HepG2 (cell line): ENCODE results near the gene PSPH. TPM values are rescaled to one million over a fixed set of nuclear protein-coding genes. Genes with fewer than 3 reads are reported as not detected.

Experiments used
- ATAC-seq: fragments of 200-7000 bp; cut with Tn5 transposase; 3 replicates; pipeline ENCODE4 v1.9.1; 2020; ENCODE audit warnings: mild to moderate bottlenecking, moderate library complexity
- BruUV-seq: library from RNA; stranded (reverse); fragments of 400-500 nt; replicated peaks from 2 replicates; lab custom pipeline; 2021; lab: Mats Ljungman, UMichigan
- CTCF ChIA-PET: fragments of 300-600 bp; formaldehyde crosslinking; extraction: SDS; loops from one replicate; lab custom pipeline; 2021; ENCODE audit warnings: low total read pairs, inconsistent platforms, low intra/inter-chr PET ratio; lab: Yijun Ruan, JAX
- POLR2A ChIA-PET: fragments of 350-600 bp; sonication (Branson Sonifier 250); formaldehyde crosslinking; loops from one replicate; lab custom pipeline; 2020; ENCODE audit warnings: antibody characterized with exemption, inconsistent platforms; lab: Yijun Ruan, JAX
- DNase-seq: peaks from one replicate; pipeline ENCODE4 v3.0.0-alpha.2; 2015; ENCODE audit warnings: low spot score
- FAIRE-seq: peaks from 3 replicates; lab custom pipeline; 2011; peaks lifted over from hg19 to GRCh38; lab: Jason Lieb, UNC
- H2AFZ ChIP-seq: one replicate; pipeline ENCODE4 v1.6.1; 2011; ENCODE audit warnings: low read length, inconsistent platforms
- H3K27ac ChIP-seq: fragments of 300-600 bp; 3 replicates; pipeline ENCODE4 v1.8.0; 2011; ENCODE audit warnings: mixed run types, mild to moderate bottlenecking, mixed read lengths, low read length, inconsistent platforms; ENCODE audit not compliant: insufficient read depth; ENCODE audit errors: extremely low read length
- H3K27me3 ChIP-seq, 2 experiments: fragments of 200-600 bp in 1 of 2; 2 replicates in 1 of 2; 3 replicates in 1 of 2; pipeline versions ENCODE4 v1.6.0 to v1.8.0; 2011; ENCODE audit warnings: low read length in 2 of 2, mild to moderate bottlenecking in 2 of 2, moderate library complexity in 2 of 2, inconsistent platforms in 1 of 2; ENCODE audit not compliant: insufficient read depth in 2 of 2, control insufficient read depth in 1 of 2
- H3K36me3 ChIP-seq, 2 experiments: fragments of 200-600 bp in 1 of 2; replicated peaks in 1 of 2; 2 replicates in 1 of 2; 3 replicates in 1 of 2; pipeline versions ENCODE4 v1.5.1 to v1.8.0; 2011; ENCODE audit warnings: low read length in 2 of 2, inconsistent platforms in 1 of 2; ENCODE audit not compliant: insufficient read depth in 2 of 2, control insufficient read depth in 1 of 2
- H3K4me1 ChIP-seq: 2 replicates; pipeline ENCODE4 v1.5.1; 2012; ENCODE audit warnings: low read length, inconsistent platforms; ENCODE audit not compliant: insufficient read depth
- H3K4me2 ChIP-seq: 2 replicates; pipeline ENCODE4 v1.6.0; 2011; ENCODE audit warnings: low read depth, low read length, inconsistent platforms
- H3K4me3 ChIP-seq, 3 experiments: fragments of 200-600 bp in 1 of 3; sonication (generic), shearing (Covaris generic) in 1 of 3; replicated peaks in 1 of 3; 2 replicates each; pipeline ENCODE4 v1.5.1; 2011 to 2016; ENCODE audit warnings: low read length in 3 of 3, inconsistent platforms in 2 of 3, low read depth in 2 of 3, mild to moderate bottlenecking in 2 of 3, control low read depth in 1 of 3, mixed read lengths in 1 of 3; ENCODE audit not compliant: insufficient read depth in 1 of 3
- H3K79me2 ChIP-seq: one replicate; pipeline ENCODE4 v1.6.1; 2011; ENCODE audit warnings: low read length, inconsistent platforms; ENCODE audit not compliant: insufficient read depth
- H3K9ac ChIP-seq: 2 replicates; pipeline ENCODE4 v1.6.0; 2011; ENCODE audit warnings: mild to moderate bottlenecking, low read depth, low read length, inconsistent platforms; ENCODE audit not compliant: insufficient read depth
- H3K9me3 ChIP-seq: 2 replicates; pipeline ENCODE4 v1.5.1; 2012; ENCODE audit warnings: mild to moderate bottlenecking, low read length
- H4K20me1 ChIP-seq: 2 replicates; pipeline ENCODE4 v1.6.0; 2011; ENCODE audit warnings: inconsistent platforms, mild to moderate bottlenecking, low read length, moderate library complexity; ENCODE audit not compliant: insufficient read depth
- AHDC1 ChIP-seq: sonication (generic); formaldehyde crosslinking; IDR thresholded peaks from 2 replicates; pipeline ENCODE4 v1.5.1; 2020; ENCODE audit warnings: mild to moderate bottlenecking, missing genetic modification reagents, borderline replicate concordance
- CBX2 ChIP-seq, 2 experiments: fragments of 200-600 bp in 1 of 2; sonication (generic); formaldehyde crosslinking in 1 of 2; IDR thresholded peaks; 2 replicates each; pipeline versions ENCODE4 v1.7.0 to v1.8.1; 2018 to 2022; ENCODE audit warnings: low read depth in 2 of 2, low read length in 1 of 2, mild to moderate bottlenecking in 1 of 2, missing genetic modification reagents in 1 of 2
- FOXO4 ChIP-seq: sonication (generic); formaldehyde crosslinking; conservative IDR thresholded peaks from 2 replicates; pipeline ENCODE4 v1.8.1; 2023; ENCODE audit warnings: missing genetic modification reagents
- IKZF5 ChIP-seq: IDR thresholded peaks from 2 replicates; pipeline ENCODE4 v1.6.1; 2018; ENCODE audit warnings: missing genetic modification reagents, mild to moderate bottlenecking, missing compliant biosample characterization
- POLR2A ChIP-seq, 2 experiments: IDR thresholded peaks; 2 replicates each; pipeline ENCODE4 v1.6.1; 2011; ENCODE audit warnings: low read depth in 2 of 2, low read length in 2 of 2, mild to moderate bottlenecking in 1 of 2, moderate library complexity in 1 of 2; ENCODE audit not compliant: insufficient read depth in 1 of 2
- RBFOX2 ChIP-seq: fragments of 200-400 bp; formaldehyde crosslinking; IDR thresholded peaks from 2 replicates; pipeline ENCODE4 v1.6.1; 2017; ENCODE audit warnings: low read depth, mild to moderate bottlenecking, low read length
- SNAPC2 ChIP-seq: sonication (generic); formaldehyde crosslinking; IDR thresholded peaks from 2 replicates; pipeline ENCODE4 v1.8.1; 2022; ENCODE audit warnings: mild to moderate bottlenecking, missing genetic modification reagents
- ZBTB38 ChIP-seq: sonication (generic); formaldehyde crosslinking; IDR thresholded peaks from 2 replicates; pipeline ENCODE4 v1.5.1; 2020; ENCODE audit warnings: mild to moderate bottlenecking, missing genetic modification reagents
- ZMYM3 ChIP-seq: sonication (generic); formaldehyde crosslinking; IDR thresholded peaks from 2 replicates; pipeline ENCODE4 v1.5.1; 2020; ENCODE audit warnings: mild to moderate bottlenecking, missing genetic modification reagents
- ZNF501 ChIP-seq: sonication (generic); formaldehyde crosslinking; IDR thresholded peaks from 2 replicates; pipeline ENCODE4 v1.5.1; 2020; ENCODE audit warnings: mild to moderate bottlenecking, moderate library complexity, missing genetic modification reagents
- ZNF615 ChIP-seq: sonication (generic); formaldehyde crosslinking; IDR thresholded peaks from 2 replicates; pipeline ENCODE4 v1.5.0; 2020; ENCODE audit warnings: mild to moderate bottlenecking, missing genetic modification reagents, borderline replicate concordance
- ZNF878 ChIP-seq: sonication (generic); formaldehyde crosslinking; IDR thresholded peaks from 2 replicates; pipeline ENCODE4 v1.8.1; 2023; ENCODE audit warnings: mild to moderate bottlenecking, missing genetic modification reagents, moderate library complexity
- WGBS: methylation state at CpG from one replicate; pipeline ENCODE4 v1.1.6; 2017; ENCODE audit warnings: low lambda C conversion rate; 5-methylcytosine and 5-hydroxymethylcytosine counted together
- in situ Hi-C: cut with HindIII; loops from 2 replicates; pipeline ENCODE4 v1.10.0; 2017; ENCODE audit warnings: low pct_unique_long_range_greater_than_20kb; ENCODE audit not compliant: extremely low pct_ligation_motif_present
- intact Hi-C: fragments of 100-400 bp; cut with micrococcal nuclease; formaldehyde crosslinking; loops from one replicate; pipeline ENCODE4 v1.10.0; 2022; ENCODE audit not compliant: unreplicated experiment
- polyA plus RNA-seq, 8 experiments: library from polyadenylated mRNA; depleted of rRNA in 3 of 8; stranded (reverse) in 7 of 8; unstranded in 1 of 8; fragments of >200 nt; fragmentation: Illumina TruSeq in 4 of 8; extraction: Trizol in 4 of 8; gene quantifications; 2 replicates each; pipeline versions ENCODE4 v1.2.1 to v1.2.3, GENCODE V29; 2011 to 2016; ENCODE audit warnings: low read depth in 4 of 8, missing spikeins in 1 of 8, mixed read lengths in 1 of 8; ENCODE audit not compliant: insufficient read depth in 1 of 8
- total RNA-seq, 5 experiments: library from RNA; depleted of rRNA; stranded (reverse); fragments of >200 nt; fragmentation: Illumina TruSeq; extraction: Trizol; gene quantifications; 2 replicates each; pipeline ENCODE4 v1.2.3, GENCODE V29; 2016; ENCODE audit warnings: low read depth in 1 of 5

The PSPH gene
- total and polyA plus RNA-seq, 2 of the 13 experiments (the other 11 are each of a cell fraction or from before 2014, with no cell fraction given) = 85.5 to 124 TPM

- no peak for TF ChIP-seq AHDC1
- TF ChIP-seq ZMYM3 (CRISPR knock-in tag) = no peak
- TF ChIP-seq ZNF615 (CRISPR knock-in tag) = no peak
- TF ChIP-seq ZNF878 (CRISPR knock-in tag) = no peak
- no peak for TF ChIP-seq ZNF501 (CRISPR knock-in tag)
- TF ChIP-seq CBX2 (IDR thresholded peaks at IDR 0.05; ENCODE audit: low read depth, low read length) = no peak
- no peak for TF ChIP-seq CBX2 (CRISPR knock-in tag; IDR thresholded peaks at IDR 0.05; ENCODE audit: low read depth)
Observed at GRCh38 chr7:55969391-55969790, 81.9 kb downstream of the PSPH start (continued).

GRCh38 chr7:55966851-55967250 lies 84.4 kb downstream of the PSPH start:
- CTCF ChIA-PET = no interaction called here

More at GRCh38 chr7:55966851-55967250, 84.4 kb downstream of the PSPH start:
- no peaks in the 10 kb centered on the region; a peak in 1 of 5 replicates for H3K27me3 ChIP-seq
- H3K4me3 ChIP-seq = no peak overlapping the region
- intact Hi-C loops = no loop called here
- TF ChIP-seq SNAPC2 (CRISPR knock-in tag) (no peak), RBFOX2 (0 out of 2 replicates have a peak, but pooled peaks have one; percentile 30), ZBTB38 (CRISPR knock-in tag) (peak; percentile 70; the same call in 1 of the 2 replicates), FOXO4 (CRISPR knock-in tag) (0 out of 2 replicates have a peak, but pooled peaks have one; percentile 24), IKZF5 (CRISPR knock-in tag) (no peak), POLR2A (IDR thresholded peaks at IDR 0.05; ENCODE audit: insufficient read depth in 1 of 2, low read depth in 2 of 2, low read length in 2 of 2) (0 out of 4 replicates have a peak, but pooled peaks of 1 of the 2 experiments have one; percentile 24)
- no peak overlapping the region for H3K4me2 ChIP-seq
- no peak overlapping the region for H2AFZ ChIP-seq
- FAIRE-seq (no peak), ATAC-seq (no peak), DNase-seq (no peak)
- 77% methylated on average over 5 of the region's 6 CpGs for WGBS
- H3K4me1 ChIP-seq = peaks cover 44% of the 10 kb centered on the region
- POLR2A ChIA-PET = interaction anchor here (1.1 to 4.1 kb wide), 4 partner anchors 37 to 113 kb away, joined by 4 to 26 read pairs (median 8); partner anchors contain the start of genes CCT6A and PSPH
- no peaks in the 10 kb centered on the region for H3K9me3 ChIP-seq
- BruUV-seq = no TSS peak
- no peaks in the 10 kb centered on the region; the same call in 1 of the 2 replicates for H4K20me1 ChIP-seq
- peaks cover 29% of the 10 kb centered on the region for H3K79me2 ChIP-seq
- no peak overlapping the region for H3K9ac ChIP-seq
- in situ Hi-C loops = loop anchor here (25.0 kb wide), 2 partner anchors 205 to 330 kb away; no protein-coding TSS in a partner anchor
- no peak overlapping the region for H3K27ac ChIP-seq
- H3K36me3 ChIP-seq = peaks cover 2 to 8% of the 10 kb centered on the region in 2 experiments; a peak in 1 of 5 replicates
